ENCODE results near the gene HPD. TPM values are rescaled to one million over a fixed set of nuclear protein-coding genes. Genes with fewer than 3 reads are reported as not detected.

HPD gene
- total and polyA plus RNA-seq, 11 donors, result 0.36 to 2.2 (median 1.5) TPM

- TF ChIP-seq CTCF (IDR thresholded peaks at IDR 0.05) (no peak), POLR2A (IDR thresholded peaks at IDR 0.05) (no peak)
- 94 to 97% (median 95%) methylated on average over 1 of the region's 1 CpG for WGBS, 4 donors
- intact Hi-C loops (cut with DNase I), result no loop called here
Observed at GRCh38 chr12:121845701-121846100, 13.0 kb downstream of the HPD start.

GRCh38 chr12:121843236-121843982 is 15.2 kb downstream of the HPD start:
- intact Hi-C loops (cut with DNase I), result loop anchor here in 1 of 10 donors (5.0 kb wide), 1 partner anchor 44 kb away; the partner anchor contains the start of gene PSMD9
- H3K27me3 ChIP-seq, result no peaks in the 10 kb centered on the region
- no peak overlapping the region for H3K4me3 ChIP-seq
- no peak overlapping the region for H3K27ac ChIP-seq
- ATAC-seq (no peak), DNase-seq (no peak)
- no peaks in the 10 kb centered on the region for H3K9me3 ChIP-seq
- no peak for TF ChIP-seq POLR2A (IDR thresholded peaks at IDR 0.05)
- no peak for TF ChIP-seq CTCF (IDR thresholded peaks at IDR 0.05)
- no peaks in the 10 kb centered on the region for H3K36me3 ChIP-seq
- WGBS, 4 donors, result 69 to 74% (median 72%) methylated on average over 13 of the region's 13 CpGs
- peaks cover 0 to 13% (median 5%) of the 10 kb centered on the region in 12 donors for H3K4me1 ChIP-seq

More at GRCh38 chr12:121845701-121846100, 13.0 kb downstream of the HPD start:
- Histone ChIP-seq H3K9me3 (no peaks in the 10 kb centered on the region), H3K27me3 (no peaks in the 10 kb centered on the region), H3K36me3 (no peaks in the 10 kb centered on the region), H3K4me3 (no peak overlapping the region), H3K4me1 (no peaks in the 10 kb centered on the region), H3K27ac (no peak overlapping the region)
- no peak for ATAC-seq
- no peak for DNase-seq

GRCh38 chr12:121839993-121840761 is 18.5 kb downstream of the HPD start:
- Histone ChIP-seq H3K4me3 (peak overlapping the region; percentile 20 to 80 (median 66)), H3K4me1 (peaks cover 0 to 13% (median 5%) of the 10 kb centered on the region in 12 donors), H3K27me3 (no peaks in the 10 kb centered on the region), H3K36me3 (no peaks in the 10 kb centered on the region), H3K9me3 (no peaks in the 10 kb centered on the region), H3K27ac (peak overlapping the region in 11 of 12 donors; percentile 41 to 79 (median 63))
- TF ChIP-seq POLR2A (IDR thresholded peaks at IDR 0.05) (no peak), CTCF (IDR thresholded peaks at IDR 0.05) (no peak)
- DNase-seq (no peak), ATAC-seq (no peak)
- intact Hi-C loops (cut with DNase I), result loop anchor here in 3 of 10 donors (1.0 to 5.0 kb wide), 2 partner anchors 47 to 48 kb away; partner anchors contain the start of gene PSMD9 (in 3 of the 3)
- WGBS, 4 donors, result 72 to 82% (median 76%) methylated on average over 21 to 24 of the region's 24 CpGs
